Motor neuron (in vitro differentiated cells): ENCODE data around the gene SH3BGRL. TPM values are rescaled to one million over a fixed set of nuclear protein-coding genes. Genes with fewer than 3 reads are reported as not detected.
"Not testable (repeated sequence)": the region's sequence is repeated elsewhere in the genome, so short reads cannot be mapped to it uniquely, and the experiment has no call there.

Experiments
- ATAC-seq, 8 experiments: fragments of 200-7000 bp; cut with Tn5 transposase; replicated peaks in 6 of 8; 2 replicates each; pipeline ENCODE4 v1.8.0; 2021; ENCODE audit warnings: mild to moderate bottlenecking in 8 of 8, moderate library complexity in 8 of 8
- H3K27ac ChIP-seq, 2 donors: fragments of 250-450 bp; sonication (Bioruptor Pico); 2 replicates each; pipeline ENCODE4 v1.9.0; 2021; ENCODE audit warnings: antibody characterized with exemption in 2 of 2, mild to moderate bottlenecking in 2 of 2, moderate library complexity in 1 of 2
- H3K4me1 ChIP-seq, 2 donors: fragments of 250-450 bp; sonication (Bioruptor Pico); replicated peaks in 1 of 2; 2 replicates each; pipeline ENCODE4 v1.6.1; 2021; ENCODE audit warnings: antibody characterized with exemption in 2 of 2, mild to moderate bottlenecking in 2 of 2, moderate library complexity in 1 of 2
- H3K4me3 ChIP-seq, 5 donors: fragments of 250-450 bp; sonication (Bioruptor Pico); 2 replicates each; pipeline ENCODE4 v1.9.0; 2021; ENCODE audit warnings: antibody characterized with exemption in 5 of 5, mild to moderate bottlenecking in 5 of 5, moderate library complexity in 4 of 5
- WGBS, 10 experiments: fragments of 450-650 bp; shearing (Covaris generic); methylation state at CpG; one replicate each; pipeline ENCODE4 v1.0.0; 2022; 5-methylcytosine and 5-hydroxymethylcytosine counted together
- in situ Hi-C, 9 experiments: fragments of 400-800 bp; cut with MboI; loops; one replicate each; pipeline ENCODE4 v1.15.0; 2021; ENCODE audit warnings: low sequenced_read_pairs in 9 of 9, low pct_unique_long_range_greater_than_20kb in 2 of 9; ENCODE audit not compliant: unreplicated experiment in 9 of 9
- total RNA-seq, 8 experiments: library from RNA; unstranded; fragments of 300-600 nt; gene quantifications; 2 replicates each; pipeline versions ENCODE4 v1.2.3 to v1.2.4, GENCODE V29; 2022

Gene SH3BGRL
- total RNA-seq, 8 experiments from 2014 or later: 57.5 to 117 (median 73.0) TPM

DNA sequence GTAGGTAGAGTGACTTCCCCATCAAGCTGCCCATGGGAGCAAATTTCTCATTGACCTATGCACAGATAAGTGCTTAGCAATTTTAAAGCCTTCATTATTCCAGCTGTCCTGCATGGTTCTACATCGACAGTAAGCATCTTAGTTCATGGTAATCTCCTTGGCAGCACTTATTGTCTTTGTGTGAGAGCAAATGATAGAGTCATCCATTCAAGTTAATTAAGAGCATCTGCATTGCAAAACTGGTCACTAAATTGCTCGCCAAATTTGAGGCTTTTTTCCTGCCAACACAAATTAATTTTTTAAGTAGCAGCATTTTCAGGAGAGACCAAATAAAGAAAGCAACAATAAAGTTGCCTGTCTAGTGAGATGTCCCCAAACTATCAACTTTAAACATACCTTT is 76.7 kb downstream of the SH3BGRL start:
- no peaks in the 10 kb centered on the region for H3K4me1 ChIP-seq
- 0 to 80% (median 33%) methylated on average over 1 to 2 of the region's 2 CpGs; no CpG with 5 or more reads in 5 of the 10 experiments for WGBS, 10 experiments
- peak in 1 of 8 experiments; percentile 21 for ATAC-seq
- H3K27ac ChIP-seq: no peak overlapping the region
- H3K4me3 ChIP-seq: no peak overlapping the region
- in situ Hi-C loops: no loop called here

DNA sequence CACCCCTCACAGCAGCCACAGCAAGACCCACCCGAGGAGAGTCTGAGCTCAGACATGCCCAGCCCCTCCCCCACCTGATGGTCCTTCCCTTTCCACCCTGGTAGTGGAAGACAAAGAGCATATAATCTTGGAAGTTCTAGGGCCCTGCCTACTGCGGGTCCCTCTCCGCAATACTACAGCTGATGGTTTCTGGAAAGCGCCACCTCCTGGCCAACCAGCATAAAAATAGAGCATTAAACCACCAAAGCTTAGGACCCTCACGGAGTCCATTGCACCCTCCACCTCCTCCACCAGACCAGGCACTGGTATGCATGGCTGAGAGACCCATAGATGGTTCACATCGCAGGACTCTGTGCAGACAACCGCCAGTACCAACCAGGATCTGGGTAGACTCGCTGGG is 78.2 kb downstream of the SH3BGRL start:
- H3K4me1 ChIP-seq: no peaks in the 10 kb centered on the region
- WGBS, 10 experiments: no CpG with 5 or more reads among the region's 8 CpGs
- no peak overlapping the region for H3K4me3 ChIP-seq
- in situ Hi-C loops: no loop called here
- no peak for ATAC-seq
- no peak overlapping the region for H3K27ac ChIP-seq

DNA sequence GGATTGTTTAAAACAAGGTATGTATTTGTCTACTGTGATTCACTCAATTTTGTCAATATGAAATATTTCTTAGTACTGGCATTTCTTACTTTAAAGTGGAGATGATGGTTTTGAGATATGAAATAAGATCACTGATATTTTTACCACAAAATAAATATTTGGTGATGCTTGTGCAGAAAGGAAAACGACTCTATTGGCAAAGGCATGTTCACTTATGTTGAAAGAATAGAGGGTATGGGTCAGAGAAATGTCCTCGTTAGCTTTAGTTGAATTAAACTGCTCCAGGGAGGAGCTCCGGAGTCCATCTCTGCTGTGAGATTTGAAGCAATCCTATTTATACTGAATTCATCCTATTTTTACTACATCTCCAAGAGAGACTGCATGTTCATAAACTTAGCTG is 84.2 kb downstream of the SH3BGRL start:
- no peak overlapping the region for H3K27ac ChIP-seq
- in situ Hi-C loops: no loop called here
- H3K4me3 ChIP-seq: no peak overlapping the region
- no peak for ATAC-seq
- no peaks in the 10 kb centered on the region for H3K4me1 ChIP-seq
- WGBS, 10 experiments: 40 to 100% (median 66%) methylated on average over 1 to 3 of the region's 3 CpGs; no CpG with 5 or more reads in 5 of the 10 experiments

DNA sequence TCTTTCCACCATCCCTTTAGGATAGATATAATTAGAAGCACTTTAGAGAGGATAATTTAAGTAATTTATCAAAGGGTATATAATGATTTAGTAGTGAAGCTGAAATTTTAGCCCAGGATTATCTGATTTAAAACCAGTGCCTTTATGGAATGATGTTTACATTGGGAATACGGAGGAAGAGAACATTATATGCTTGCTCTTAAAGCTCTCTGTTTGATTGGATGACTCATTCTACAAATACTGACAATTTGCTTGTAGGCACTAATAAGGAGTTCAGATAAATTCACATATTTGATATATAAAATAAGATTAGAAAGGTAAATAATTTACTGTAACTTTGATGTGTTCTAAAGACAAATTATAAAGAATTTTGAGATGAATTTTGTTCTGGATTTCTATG is 84.7 kb downstream of the SH3BGRL start:
- no peaks in the 10 kb centered on the region for H3K4me1 ChIP-seq
- 42 to 100% (median 90%) methylated on average over 1 of the region's 1 CpG; no CpG with 5 or more reads in 4 of the 10 experiments for WGBS, 10 experiments
- in situ Hi-C loops: no loop called here
- ATAC-seq: no peak
- H3K27ac ChIP-seq: no peak overlapping the region
- H3K4me3 ChIP-seq: no peak overlapping the region

DNA sequence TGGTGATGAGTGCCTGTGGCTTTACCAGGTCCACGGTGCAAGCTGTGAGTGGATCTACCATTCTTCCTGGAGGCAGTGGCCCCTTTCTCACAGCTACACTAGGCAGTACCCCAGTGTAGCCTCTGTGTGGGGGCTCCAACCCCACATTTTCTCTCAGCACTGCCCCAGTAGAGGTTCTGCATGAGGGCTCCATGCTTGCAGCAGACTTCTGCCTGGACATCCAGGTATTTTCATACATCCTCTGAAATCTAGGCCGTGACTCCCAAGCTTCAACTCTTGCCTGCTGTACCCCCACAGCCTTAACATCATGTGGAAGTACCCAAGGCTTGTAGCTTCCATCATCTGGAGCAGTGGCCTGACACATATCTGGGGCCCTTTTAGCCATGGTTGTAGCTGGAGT is 90.1 kb downstream of the SH3BGRL start:
- Histone ChIP-seq H3K27ac (no peak overlapping the region), H3K4me1 (no peaks in the 10 kb centered on the region), H3K4me3 (no peak overlapping the region)
- in situ Hi-C loops: no loop called here
- no peak for ATAC-seq
- 88% methylated on average over 1 of the region's 2 CpGs; no CpG with 5 or more reads in 9 of the 10 experiments for WGBS, 10 experiments

DNA sequence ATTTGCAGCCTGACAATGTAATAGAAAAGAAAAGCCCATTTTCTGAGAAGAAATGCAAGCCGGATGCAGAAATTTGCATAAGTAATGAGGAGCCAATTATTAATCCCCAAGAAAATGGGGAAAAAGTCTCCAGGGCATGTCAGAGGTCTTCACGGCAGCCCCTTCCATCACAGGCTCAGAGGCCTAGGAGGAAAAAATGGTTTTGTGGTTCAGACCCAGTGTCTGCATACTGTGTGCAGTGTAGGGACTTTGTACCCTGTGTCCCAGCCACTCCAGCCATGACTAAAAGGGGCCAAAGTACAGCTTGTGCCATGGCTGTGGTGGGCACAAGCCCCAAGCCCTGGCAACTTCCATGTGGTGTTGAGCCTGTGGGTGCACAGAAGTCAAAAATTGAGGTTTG is 92.2 kb downstream of the SH3BGRL start:
- no peak overlapping the region for H3K4me3 ChIP-seq
- WGBS, 10 experiments: 84 to 100% methylated on average over 1 to 2 of the region's 2 CpGs; no CpG with 5 or more reads in 8 of the 10 experiments
- H3K27ac ChIP-seq: no peak overlapping the region
- in situ Hi-C loops: no loop called here
- ATAC-seq: no peak
- H3K4me1 ChIP-seq: no peaks in the 10 kb centered on the region

DNA sequence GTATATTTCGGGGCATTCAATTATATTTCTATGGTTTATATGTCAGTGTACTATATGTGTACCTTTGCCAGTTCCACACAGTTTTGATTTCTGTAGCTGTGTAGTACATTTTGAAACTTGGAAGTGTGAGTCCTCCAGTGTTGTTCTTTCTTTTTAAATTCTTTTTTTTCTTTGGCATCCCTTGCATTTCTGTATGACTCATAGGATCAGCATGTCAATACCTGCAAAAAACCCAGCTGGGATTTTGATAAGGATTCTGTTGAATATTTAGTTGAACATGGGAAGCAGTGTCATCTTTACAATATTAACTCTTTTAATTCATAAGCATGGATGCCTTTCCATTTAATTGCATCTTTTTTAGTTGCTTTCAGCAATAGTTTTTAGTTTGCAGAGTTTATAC is 100.0 kb downstream of the SH3BGRL start:
- WGBS, 10 experiments: 100% methylated on average over 1 of the region's 1 CpG; no CpG with 5 or more reads in 8 of the 10 experiments
- no peaks in the 10 kb centered on the region for H3K4me1 ChIP-seq
- no peak overlapping the region for H3K27ac ChIP-seq
- in situ Hi-C loops: no loop called here
- ATAC-seq: no peak
- H3K4me3 ChIP-seq: no peak overlapping the region

DNA sequence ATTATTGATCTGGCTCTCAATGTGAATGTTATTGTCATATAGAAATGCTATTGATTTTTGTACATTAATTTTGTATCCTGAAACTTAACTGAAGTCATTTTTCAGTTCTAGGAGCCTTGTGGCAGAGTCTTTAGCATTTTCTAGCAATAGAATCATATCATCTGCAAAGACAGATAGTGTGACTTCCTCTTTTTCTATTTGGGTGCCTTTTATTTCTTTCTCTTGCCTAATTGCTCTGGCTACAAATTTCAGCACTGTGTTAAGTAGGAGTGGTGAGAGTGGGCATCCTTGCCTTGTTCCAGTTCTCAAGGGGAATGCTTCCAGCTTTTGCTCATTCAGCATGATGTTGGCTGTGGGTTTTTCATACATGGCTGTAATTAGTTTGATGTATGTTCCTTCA is 102.7 kb downstream of the SH3BGRL start:
- Histone ChIP-seq H3K27ac (no peak overlapping the region), H3K4me1 (no peaks in the 10 kb centered on the region), H3K4me3 (no peak overlapping the region)
- ATAC-seq: no peak
- in situ Hi-C loops: no loop called here

DNA sequence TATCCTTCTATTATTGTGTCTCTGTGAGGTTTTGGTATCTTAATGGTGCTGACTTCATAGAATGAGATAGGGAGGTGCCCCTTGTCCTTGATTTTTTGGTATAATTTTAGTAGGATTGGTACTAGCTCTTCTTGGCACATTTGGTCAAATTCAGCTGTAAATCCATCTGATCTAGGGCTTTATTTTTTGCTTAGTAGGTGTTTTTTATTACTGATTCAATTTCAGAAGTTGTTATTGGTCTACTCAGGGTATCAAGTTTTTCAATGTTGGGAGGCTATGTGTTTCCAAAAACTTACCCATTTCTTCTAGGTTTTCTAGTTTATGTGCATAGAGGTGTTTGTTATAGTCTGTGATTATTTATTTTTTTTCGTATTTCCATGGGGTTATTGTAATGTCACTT is 103.3 kb downstream of the SH3BGRL start:
- 28 to 100% (median 100%) methylated on average over 1 of the region's 1 CpG; no CpG with 5 or more reads in 2 of the 10 experiments for WGBS, 10 experiments

DNA sequence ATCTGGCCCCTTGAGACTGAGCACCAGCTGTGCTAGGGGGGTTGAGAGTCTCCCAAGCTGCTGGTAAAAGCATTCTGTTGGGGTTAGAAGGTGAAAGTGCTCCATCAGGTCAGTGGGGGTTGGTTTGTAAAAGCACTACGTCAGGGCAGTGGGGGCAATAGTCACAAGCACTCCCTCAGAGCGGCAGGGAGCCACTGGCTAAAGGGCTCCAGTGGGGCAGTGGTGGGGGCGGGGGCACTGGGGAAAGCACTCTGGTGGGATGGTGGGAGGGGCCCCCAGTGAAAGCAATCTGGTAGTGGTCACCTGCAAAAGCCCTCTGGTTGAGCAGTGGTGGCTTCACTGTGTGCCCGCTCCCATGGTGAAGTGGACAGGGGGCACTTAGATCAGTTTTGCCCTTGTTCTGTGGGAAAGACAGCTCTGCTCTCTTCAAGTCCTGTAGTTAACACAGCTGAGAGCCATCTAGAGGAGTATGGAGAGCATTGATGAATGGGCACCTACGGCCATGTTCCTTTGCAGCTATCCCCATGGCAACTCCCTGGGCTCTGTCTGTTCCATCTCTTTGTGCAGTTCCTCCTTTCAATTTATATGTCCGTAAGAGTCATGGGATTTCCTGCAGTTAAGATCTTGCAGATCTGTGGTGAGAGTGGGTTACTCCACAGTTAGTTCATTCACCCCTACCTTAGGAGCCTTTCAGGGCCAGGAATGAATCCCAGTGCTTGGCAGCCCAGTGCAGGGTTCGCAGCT is 106.4 kb downstream of the SH3BGRL start:
- in situ Hi-C loops: no loop called here
- peak in 2 of 8 experiments; percentile 69 to 97 for ATAC-seq
- Histone ChIP-seq H3K27ac (no peak overlapping the region), H3K4me3 (no peak overlapping the region), H3K4me1 (no peaks in the 10 kb centered on the region)
- WGBS, 10 experiments: 20 to 100% (median 50%) methylated on average over 1 to 2 of the region's 7 CpGs; no CpG with 5 or more reads in 7 of the 10 experiments

More for the DNA sequence above, 103.3 kb downstream of the SH3BGRL start:
- no peak overlapping the region for H3K4me3 ChIP-seq
- no peak overlapping the region for H3K27ac ChIP-seq
- in situ Hi-C loops: no loop called here
- no peaks in the 10 kb centered on the region for H3K4me1 ChIP-seq
- ATAC-seq: no peak

DNA sequence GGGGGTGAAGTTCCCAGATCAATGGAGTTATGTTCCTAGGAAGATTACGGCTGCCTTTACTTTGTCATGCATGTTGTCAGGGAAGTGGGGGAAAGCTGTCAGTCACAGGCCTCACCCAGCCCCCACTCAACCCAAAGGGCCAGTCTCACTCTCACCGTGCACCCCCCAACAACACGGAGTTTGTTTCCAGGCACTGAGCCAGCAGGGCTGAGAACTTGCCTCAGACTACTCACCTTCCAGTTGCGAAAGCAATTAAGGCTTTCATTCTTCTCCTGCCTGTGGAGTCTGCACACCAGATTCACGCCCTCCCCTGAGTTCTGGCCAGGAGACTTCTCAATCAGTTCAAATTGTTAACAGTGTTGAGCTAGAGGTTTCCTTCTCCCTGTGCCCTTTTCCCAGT is 114.3 kb downstream of the SH3BGRL start:
- ATAC-seq: no peak
- Histone ChIP-seq H3K4me3 (no peak overlapping the region), H3K27ac (no peak overlapping the region), H3K4me1 (no peaks in the 10 kb centered on the region)
- WGBS, 10 experiments: 21 to 100% (median 100%) methylated on average over 1 to 2 of the region's 5 CpGs; no CpG with 5 or more reads in 7 of the 10 experiments
- in situ Hi-C loops: no loop called here

DNA sequence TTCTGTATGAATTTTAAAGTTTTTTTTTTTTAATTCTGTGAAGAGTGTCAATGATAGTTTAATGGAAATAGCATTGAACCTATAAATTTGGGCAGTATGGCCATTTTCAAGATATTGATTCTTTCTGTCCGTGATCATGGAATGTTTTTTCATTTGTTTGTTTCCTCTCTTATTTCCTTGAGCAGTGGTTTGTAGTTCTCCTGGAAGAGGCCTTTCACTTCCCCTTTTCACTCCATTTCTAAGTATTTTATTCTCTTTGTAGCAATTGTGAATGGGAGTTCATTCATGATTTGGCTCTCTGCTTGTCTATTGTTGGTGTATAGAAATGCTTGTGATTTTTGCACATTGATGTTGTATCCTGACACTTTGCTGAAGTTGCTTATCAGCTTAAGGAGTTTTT is 129.8 kb downstream of the SH3BGRL start:
- 25 to 63% (median 39%) methylated on average over 1 of the region's 1 CpG; no CpG with 5 or more reads in 6 of the 10 experiments for WGBS, 10 experiments
- H3K4me1 ChIP-seq, H3K27ac ChIP-seq, ATAC-seq, H3K4me3 ChIP-seq, in situ Hi-C loops: not testable (repeated sequence)

DNA sequence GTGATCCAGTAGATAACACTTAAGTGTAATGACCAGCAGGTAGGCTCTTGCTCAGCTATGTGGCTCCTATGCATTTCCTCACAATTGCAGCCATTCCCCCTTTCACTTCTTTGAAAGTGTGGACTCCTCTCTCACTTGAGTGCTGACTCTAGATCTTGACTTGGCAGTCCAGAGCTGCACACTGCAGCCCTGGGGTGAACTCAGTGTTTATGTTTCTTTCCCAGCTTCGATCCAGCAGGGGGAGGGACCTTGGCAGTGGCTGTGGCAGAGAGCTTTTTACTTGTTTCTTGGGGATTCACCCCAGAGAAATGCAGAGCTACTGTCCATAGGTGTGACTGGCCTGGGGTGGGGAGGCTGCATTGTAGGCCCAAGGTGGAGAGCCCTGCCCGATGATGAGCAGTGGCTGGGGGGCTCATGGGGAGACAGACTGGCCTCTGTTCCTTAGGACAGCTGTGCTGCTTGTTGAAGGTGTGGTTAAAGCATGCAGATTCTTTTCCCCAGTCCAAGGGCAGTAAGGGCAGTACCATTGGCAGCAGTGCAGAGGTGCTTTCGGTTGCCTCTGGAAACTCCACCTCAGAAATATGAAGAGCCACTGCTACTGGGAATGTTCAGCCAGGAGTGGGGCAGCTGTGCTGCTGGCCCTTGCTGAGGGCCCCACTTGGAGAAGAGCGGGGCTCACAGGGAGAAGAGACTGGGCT is 134.7 kb downstream of the SH3BGRL start:
- in situ Hi-C loops: no loop called here
- peak in 3 of 8 experiments; percentile 47 to 80 (median 52) for ATAC-seq
- Histone ChIP-seq H3K27ac (no peak overlapping the region), H3K4me1 (no peaks in the 10 kb centered on the region), H3K4me3 (no peak overlapping the region)
- 40 to 42% methylated on average over 1 to 2 of the region's 4 CpGs; no CpG with 5 or more reads in 8 of the 10 experiments for WGBS, 10 experiments
